ENCODE measurements around the gene NDUFS7.

NDUFS7 gene

GRCh38 chr19:1373534-1374249 is 10.0 kb upstream of the NDUFS7 start:
- DNase-seq (no peak), ATAC-seq (no peak)
- peaks cover 11% of the 10 kb centered on the region for H3K36me3 Mint-ChIP-seq (ENCODE audit: low read depth)
- H3K4me3 Mint-ChIP-seq = no peak overlapping the region
- no peak overlapping the region for H3K27ac Mint-ChIP-seq
- no peaks in the 10 kb centered on the region for H3K4me1 Mint-ChIP-seq
- no peaks in the 10 kb centered on the region for H3K9me3 Mint-ChIP-seq
- no peaks in the 10 kb centered on the region for H3K27me3 Mint-ChIP-seq

DNA sequence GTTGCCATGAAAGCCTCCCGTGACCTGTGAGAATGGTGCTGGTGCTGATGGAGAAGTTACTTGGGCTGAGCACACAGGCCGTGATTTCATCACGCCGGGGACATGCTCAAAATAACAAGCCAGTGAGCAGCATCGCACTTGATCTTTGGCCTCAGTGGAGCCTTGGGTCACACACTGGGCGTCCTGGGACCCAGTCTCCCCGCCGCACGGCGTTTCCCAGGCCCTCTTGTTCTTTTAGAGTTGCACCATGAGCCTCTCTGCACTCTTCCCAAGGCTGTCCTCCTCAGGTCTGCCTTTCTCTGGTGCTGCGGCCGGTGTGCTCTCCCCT is 9.5 kb upstream of the NDUFS7 start:
- DNase-seq (no peak), ATAC-seq (no peak)
- Mint-ChIP-seq H3K27ac (no peak overlapping the region), H3K4me1 (no peaks in the 10 kb centered on the region), H3K36me3 (ENCODE audit: low read depth) (peaks cover 11% of the 10 kb centered on the region), H3K9me3 (no peaks in the 10 kb centered on the region), H3K4me3 (no peak overlapping the region), H3K27me3 (no peaks in the 10 kb centered on the region)

- Mint-ChIP-seq H3K36me3 (ENCODE audit: low read depth) (peaks cover 8% of the 10 kb centered on the region), H3K9me3 (no peaks in the 10 kb centered on the region), H3K27me3 (no peaks in the 10 kb centered on the region), H3K4me1 (no peaks in the 10 kb centered on the region), H3K4me3 (no peak overlapping the region), H3K27ac (no peak overlapping the region)
- ATAC-seq (no peak), DNase-seq (no peak)
Observed at GRCh38 chr19:1376415-1376805, 7.3 kb upstream of the NDUFS7 start.

DNA sequence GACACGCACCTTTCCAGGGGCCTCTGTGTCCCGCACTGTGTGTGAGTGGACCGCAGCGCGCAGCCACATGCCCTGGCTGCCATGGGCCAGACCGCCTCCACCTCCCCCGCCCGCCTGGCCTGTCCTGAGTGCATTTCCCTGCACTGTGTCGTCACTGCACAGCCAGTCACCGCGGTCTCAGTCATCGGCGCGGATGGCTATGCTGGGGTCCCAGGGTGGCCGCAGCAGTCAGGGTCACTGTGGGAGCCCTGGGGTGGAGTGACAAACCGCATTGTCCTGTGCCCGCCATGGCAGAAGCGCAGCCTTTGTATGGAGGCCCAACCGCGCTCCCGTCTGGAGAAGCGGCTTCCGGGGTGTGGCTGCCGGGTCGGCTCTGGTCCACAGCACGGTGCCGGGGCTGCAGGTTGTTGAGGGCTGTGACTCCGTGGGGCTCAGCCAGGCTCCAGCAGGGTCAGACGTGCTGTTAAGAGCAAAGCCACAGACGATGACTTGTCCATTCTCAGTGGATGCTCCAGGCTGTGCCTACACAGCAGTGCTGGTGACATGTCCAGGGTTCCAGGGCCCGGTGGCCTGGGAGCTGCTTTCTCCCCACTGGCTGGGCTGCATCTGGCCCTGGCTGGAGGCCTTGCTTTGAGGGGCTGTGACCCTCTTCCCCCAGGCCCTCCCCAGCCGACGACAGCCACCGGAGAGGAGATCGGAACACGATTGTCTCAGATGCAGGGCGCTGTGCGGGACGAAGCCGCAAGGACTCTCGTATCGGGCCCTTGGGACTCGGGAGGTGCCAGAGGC is 6.3 kb upstream of the NDUFS7 start:
- Mint-ChIP-seq H3K27me3 (no peaks in the 10 kb centered on the region), H3K4me3 (no peak overlapping the region), H3K27ac (no peak overlapping the region), H3K4me1 (no peaks in the 10 kb centered on the region), H3K9me3 (no peaks in the 10 kb centered on the region), H3K36me3 (ENCODE audit: low read depth) (peaks cover 8% of the 10 kb centered on the region)
- DNase-seq (no peak), ATAC-seq (no peak)

GRCh38 chr19:1377965-1378785 is 5.5 kb upstream of the NDUFS7 start:
- no peak overlapping the region for H3K27ac Mint-ChIP-seq
- no peak for ATAC-seq

DNA sequence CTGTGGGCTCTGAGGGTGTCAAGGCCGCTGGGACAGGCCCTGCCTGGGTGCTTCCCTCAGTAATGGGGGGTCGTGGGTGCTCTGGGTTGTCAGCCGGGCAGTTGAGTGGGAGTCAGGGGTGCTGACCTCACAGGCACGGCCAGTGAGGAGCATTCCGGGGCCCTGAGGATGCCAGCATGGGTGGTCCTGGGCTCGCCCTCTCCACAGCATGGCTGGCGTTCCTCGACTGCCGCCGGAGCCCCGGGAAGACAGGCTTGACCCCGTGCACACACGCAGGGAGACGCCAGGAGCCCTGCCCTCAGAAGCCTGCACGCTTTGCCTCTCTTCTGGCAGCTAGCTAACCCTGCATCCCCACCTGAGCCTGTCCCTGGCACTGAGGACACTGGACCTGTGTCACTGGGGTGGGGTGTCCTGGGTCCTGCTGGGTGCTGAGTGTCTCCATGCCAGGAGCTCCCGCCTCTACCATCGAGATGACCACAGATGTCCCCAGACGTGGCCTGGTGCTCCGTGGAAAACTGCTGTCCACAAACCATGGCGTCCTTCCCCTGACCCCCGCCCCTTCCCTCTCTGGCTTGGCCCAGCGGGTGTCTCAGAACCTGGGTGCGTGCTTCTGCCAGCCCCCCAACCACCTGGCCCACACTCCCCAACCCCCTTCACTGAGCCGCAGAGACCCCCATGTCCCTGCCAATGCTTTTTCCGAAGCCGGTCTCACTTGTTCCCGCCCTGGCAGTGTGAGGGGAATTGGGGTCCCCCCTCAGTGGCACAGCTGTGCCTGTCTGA is 4.4 kb upstream of the NDUFS7 start:
- H3K27me3 Mint-ChIP-seq = peaks cover 5% of the 10 kb centered on the region
- peaks cover 15% of the 10 kb centered on the region for H3K36me3 Mint-ChIP-seq (ENCODE audit: low read depth)
- DNase-seq = no peak
- no peak overlapping the region for H3K4me3 Mint-ChIP-seq
- no peak for ATAC-seq
- no peak overlapping the region for H3K27ac Mint-ChIP-seq
- H3K4me1 Mint-ChIP-seq = peaks cover 10% of the 10 kb centered on the region
- no peaks in the 10 kb centered on the region for H3K9me3 Mint-ChIP-seq

More at GRCh38 chr19:1377965-1378785, 5.5 kb upstream of the NDUFS7 start:
- H3K9me3 Mint-ChIP-seq = no peaks in the 10 kb centered on the region
- peaks cover 1% of the 10 kb centered on the region for H3K27me3 Mint-ChIP-seq
- H3K36me3 Mint-ChIP-seq (ENCODE audit: low read depth) = peaks cover 11% of the 10 kb centered on the region
- no peak overlapping the region for H3K4me3 Mint-ChIP-seq
- DNase-seq = no peak
- H3K4me1 Mint-ChIP-seq = peaks cover 4% of the 10 kb centered on the region

DNA sequence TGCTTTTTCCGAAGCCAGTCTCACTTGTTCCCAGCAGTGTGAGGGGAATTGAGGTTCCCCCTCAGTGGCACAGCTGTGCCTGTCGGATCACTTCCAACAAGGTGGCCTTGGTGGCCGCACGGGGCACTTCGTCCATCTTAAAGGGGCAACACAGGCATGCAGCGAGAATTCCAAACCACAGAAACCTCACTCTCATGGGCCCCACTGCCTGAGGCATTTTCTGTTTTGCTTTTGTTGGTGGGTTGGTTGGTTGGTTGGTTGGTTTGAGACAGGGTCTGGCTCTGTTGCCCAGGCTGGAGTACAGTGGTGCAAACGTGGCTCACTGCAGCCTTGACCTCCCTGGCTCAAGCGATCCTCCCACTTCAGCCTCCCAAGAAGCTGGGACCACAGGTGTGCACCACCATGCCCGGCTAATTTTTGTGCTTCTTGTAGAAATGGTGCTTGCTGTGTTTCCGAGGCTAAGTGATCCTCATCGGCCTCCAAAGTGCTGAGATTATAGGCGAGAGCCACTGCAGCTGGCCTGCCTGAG is 3.7 kb upstream of the NDUFS7 start:
- no peak for DNase-seq
- H3K9me3 Mint-ChIP-seq = no peaks in the 10 kb centered on the region
- ATAC-seq = no peak
- H3K36me3 Mint-ChIP-seq (ENCODE audit: low read depth) = peaks cover 13% of the 10 kb centered on the region
- peaks cover 5% of the 10 kb centered on the region for H3K27me3 Mint-ChIP-seq
- peaks cover 17% of the 10 kb centered on the region for H3K4me1 Mint-ChIP-seq
- H3K27ac Mint-ChIP-seq = no peak overlapping the region
- no peak overlapping the region for H3K4me3 Mint-ChIP-seq

GRCh38 chr19:1382250-1382649 is 1.5 kb upstream of the NDUFS7 start:
- Mint-ChIP-seq H3K27me3 (peaks cover 5% of the 10 kb centered on the region), H3K36me3 (ENCODE audit: low read depth) (peaks cover 8% of the 10 kb centered on the region), H3K4me1 (peaks cover 21% of the 10 kb centered on the region), H3K27ac (no peak overlapping the region), H3K4me3 (no peak overlapping the region), H3K9me3 (no peaks in the 10 kb centered on the region)
- ATAC-seq = no peak
- no peak for DNase-seq

DNA sequence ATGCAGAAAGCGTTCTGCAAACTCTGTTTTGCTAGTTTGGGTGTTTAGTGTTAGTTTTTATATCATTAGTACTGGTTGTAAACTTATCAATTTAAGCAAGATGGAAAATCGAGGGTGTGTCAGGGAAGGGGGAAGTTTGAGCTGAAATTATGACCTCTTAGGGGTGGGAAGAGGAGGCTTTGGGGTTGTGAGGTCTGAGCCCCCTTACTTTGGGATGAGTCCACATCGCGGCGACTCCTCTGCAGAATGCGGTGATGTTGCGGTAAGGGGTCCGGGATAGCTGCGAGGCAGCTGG is 743 bp upstream of the NDUFS7 start:
- DNase-seq (no peak), ATAC-seq (no peak)
- peaks cover 21% of the 10 kb centered on the region for H3K4me1 Mint-ChIP-seq
- peaks cover 8% of the 10 kb centered on the region for H3K36me3 Mint-ChIP-seq (ENCODE audit: low read depth)
- H3K27ac Mint-ChIP-seq = peak overlapping the region; percentile 99
- peaks cover 5% of the 10 kb centered on the region for H3K27me3 Mint-ChIP-seq
- no peaks in the 10 kb centered on the region for H3K9me3 Mint-ChIP-seq
- peak overlapping the region; percentile 87 for H3K4me3 Mint-ChIP-seq

DNA sequence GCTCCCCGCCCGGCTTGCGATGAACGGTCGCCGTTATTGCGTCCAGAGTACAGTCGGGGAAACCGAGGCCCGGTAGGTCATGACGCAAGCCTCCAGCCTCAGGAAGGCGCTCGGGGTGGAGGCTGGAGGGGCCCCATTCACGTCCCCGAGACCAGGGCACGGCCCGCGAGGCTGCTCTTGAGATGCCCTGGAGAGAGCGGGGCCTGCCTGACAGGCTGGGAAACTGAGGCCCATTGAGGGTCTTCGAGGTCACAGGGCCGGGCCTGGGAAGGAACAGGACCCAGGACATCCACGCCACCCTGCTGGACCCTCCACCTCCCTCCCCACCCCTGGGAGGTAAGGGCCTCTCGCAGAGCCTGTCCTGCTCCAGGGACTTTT is 367 bp downstream of the NDUFS7 start:
- Mint-ChIP-seq H3K4me3 (peak overlapping the region; percentile 87), H3K27me3 (peaks cover 5% of the 10 kb centered on the region), H3K36me3 (ENCODE audit: low read depth) (peaks cover 12% of the 10 kb centered on the region), H3K9me3 (no peaks in the 10 kb centered on the region), H3K27ac (peak overlapping the region; percentile 69), H3K4me1 (peaks cover 21% of the 10 kb centered on the region)
- peak; percentile 0 for ATAC-seq
- DNase-seq = no peak

- H3K27me3 Mint-ChIP-seq = peaks cover 5% of the 10 kb centered on the region
- H3K36me3 Mint-ChIP-seq (ENCODE audit: low read depth) = peaks cover 16% of the 10 kb centered on the region
- DNase-seq (no peak), ATAC-seq (no peak)
- H3K27ac Mint-ChIP-seq = peak overlapping the region; percentile 69
- no peaks in the 10 kb centered on the region for H3K9me3 Mint-ChIP-seq
- H3K4me3 Mint-ChIP-seq = peak overlapping the region; percentile 87
- H3K4me1 Mint-ChIP-seq = peaks cover 21% of the 10 kb centered on the region
Observed at GRCh38 chr19:1384478-1385110, 887 bp downstream of the NDUFS7 start.

DNA sequence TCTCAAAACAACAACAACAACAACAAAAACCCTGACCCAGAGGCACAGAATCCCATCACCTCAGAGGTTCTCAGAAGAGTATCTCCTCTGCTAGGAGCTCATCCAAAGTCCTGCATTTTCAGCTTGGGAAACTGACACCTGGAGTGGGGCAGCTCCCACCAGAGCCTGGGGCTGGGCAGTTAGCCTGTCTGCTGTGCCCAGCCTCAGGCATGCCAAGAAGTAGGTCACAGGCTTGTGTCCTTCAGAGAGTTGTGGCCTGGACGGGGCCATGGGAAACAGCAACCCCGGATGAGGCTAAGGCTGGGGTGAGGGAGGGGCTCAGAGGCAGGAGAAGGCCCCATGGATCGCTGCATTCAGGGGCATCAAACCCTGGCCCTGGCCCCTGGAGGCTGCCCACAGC is 2.1 kb downstream of the NDUFS7 start:
- no peak for DNase-seq
- Mint-ChIP-seq H3K27ac (no peak overlapping the region), H3K36me3 (ENCODE audit: low read depth) (peaks cover 17% of the 10 kb centered on the region), H3K9me3 (no peaks in the 10 kb centered on the region), H3K4me3 (peak overlapping the region; percentile 87), H3K4me1 (peaks cover 21% of the 10 kb centered on the region), H3K27me3 (peaks cover 5% of the 10 kb centered on the region)
- no peak for ATAC-seq

GRCh38 chr19:1386945-1387683 is 3.4 kb downstream of the NDUFS7 start:
- ATAC-seq = no peak
- Mint-ChIP-seq H3K27ac (no peak overlapping the region), H3K4me3 (no peak overlapping the region), H3K9me3 (no peaks in the 10 kb centered on the region), H3K4me1 (peaks cover 21% of the 10 kb centered on the region), H3K27me3 (peaks cover 5% of the 10 kb centered on the region), H3K36me3 (ENCODE audit: low read depth) (peaks cover 22% of the 10 kb centered on the region)
- no peak for DNase-seq

All from activated naive CD8-positive, alpha-beta T cell treated with anti-CD3 and anti-CD28 coated beads, Interleukin-2, amount 50 U/mL, for 24 hours (primary cell).